ENCODE data around the gene ABHD3.
"Not testable (repeated sequence)": the region's sequence is repeated elsewhere in the genome, so short reads cannot be mapped to it uniquely, and the experiment has no call there.

ABHD3 gene

DNA sequence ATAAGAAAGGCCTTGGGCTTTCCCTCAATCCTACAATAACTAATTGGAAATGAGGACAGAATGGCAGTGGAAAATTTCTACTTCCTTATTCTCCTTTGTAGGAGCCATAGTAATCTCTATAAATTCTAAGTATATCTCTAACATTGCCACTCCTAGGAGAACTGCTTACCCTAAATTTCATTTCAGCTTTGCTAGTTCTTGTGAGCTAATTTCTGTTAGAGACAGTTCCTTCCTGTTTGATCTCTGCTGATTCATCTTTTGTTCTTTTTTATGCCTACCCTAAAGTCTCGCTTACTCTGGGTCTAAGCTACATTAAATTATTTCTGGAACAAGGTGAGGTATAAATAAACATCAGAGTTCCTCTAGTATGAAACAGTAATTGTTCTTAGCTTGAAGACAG is 25.7 kb downstream of the ABHD3 start:
- no peak overlapping the region for H3K27ac Mint-ChIP-seq
- no peaks in the 10 kb centered on the region for H3K27me3 Mint-ChIP-seq (ENCODE audit: low read depth, poor library complexity)
- H3K36me3 Mint-ChIP-seq (ENCODE audit: low read depth), result no peaks in the 10 kb centered on the region
- H3K9me3 Mint-ChIP-seq, result no peaks in the 10 kb centered on the region
- H3K4me1 Mint-ChIP-seq, result peaks cover 9% of the 10 kb centered on the region
- H3K4me3 Mint-ChIP-seq, result no peak overlapping the region
- no peak for DNase-seq
- TF ChIP-seq, protein P1, sequence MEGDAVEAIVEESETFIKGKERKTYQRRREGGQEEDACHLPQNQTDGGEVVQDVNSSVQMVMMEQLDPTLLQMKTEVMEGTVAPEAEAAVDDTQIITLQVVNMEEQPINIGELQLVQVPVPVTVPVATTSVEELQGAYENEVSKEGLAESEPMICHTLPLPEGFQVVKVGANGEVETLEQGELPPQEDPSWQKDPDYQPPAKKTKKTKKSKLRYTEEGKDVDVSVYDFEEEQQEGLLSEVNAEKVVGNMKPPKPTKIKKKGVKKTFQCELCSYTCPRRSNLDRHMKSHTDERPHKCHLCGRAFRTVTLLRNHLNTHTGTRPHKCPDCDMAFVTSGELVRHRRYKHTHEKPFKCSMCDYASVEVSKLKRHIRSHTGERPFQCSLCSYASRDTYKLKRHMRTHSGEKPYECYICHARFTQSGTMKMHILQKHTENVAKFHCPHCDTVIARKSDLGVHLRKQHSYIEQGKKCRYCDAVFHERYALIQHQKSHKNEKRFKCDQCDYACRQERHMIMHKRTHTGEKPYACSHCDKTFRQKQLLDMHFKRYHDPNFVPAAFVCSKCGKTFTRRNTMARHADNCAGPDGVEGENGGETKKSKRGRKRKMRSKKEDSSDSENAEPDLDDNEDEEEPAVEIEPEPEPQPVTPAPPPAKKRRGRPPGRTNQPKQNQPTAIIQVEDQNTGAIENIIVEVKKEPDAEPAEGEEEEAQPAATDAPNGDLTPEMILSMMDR (IDR thresholded peaks at IDR 0.05), result no peak

GRCh38 chr18:21675354-21675753 is 29.2 kb downstream of the ABHD3 start:
- not testable (repeated sequence) for H3K4me1 Mint-ChIP-seq; H3K4me3 Mint-ChIP-seq; H3K36me3 Mint-ChIP-seq (ENCODE audit: low read depth); H3K27me3 Mint-ChIP-seq (ENCODE audit: low read depth, poor library complexity); DNase-seq; H3K9me3 Mint-ChIP-seq; H3K27ac Mint-ChIP-seq

GRCh38 chr18:21672521-21673267 is 31.9 kb downstream of the ABHD3 start:
- Mint-ChIP-seq H3K4me1 (peaks cover 20% of the 10 kb centered on the region), H3K27me3 (ENCODE audit: low read depth, poor library complexity) (no peaks in the 10 kb centered on the region), H3K9me3 (no peaks in the 10 kb centered on the region), H3K27ac (no peak overlapping the region), H3K36me3 (ENCODE audit: low read depth) (no peaks in the 10 kb centered on the region), H3K4me3 (no peak overlapping the region)
- TF ChIP-seq, protein P1 (IDR thresholded peaks at IDR 0.05), result no peak
- DNase-seq, result no peak

- no peak overlapping the region for H3K4me3 Mint-ChIP-seq
- no peaks in the 10 kb centered on the region for H3K9me3 Mint-ChIP-seq
- peaks cover 4% of the 10 kb centered on the region for H3K36me3 Mint-ChIP-seq (ENCODE audit: low read depth)
- peaks cover 18% of the 10 kb centered on the region for H3K4me1 Mint-ChIP-seq
- TF ChIP-seq, protein P1 (IDR thresholded peaks at IDR 0.05), result no peak
- no peaks in the 10 kb centered on the region for H3K27me3 Mint-ChIP-seq (ENCODE audit: low read depth, poor library complexity)
- peak overlapping the region; percentile 9 for H3K27ac Mint-ChIP-seq
- no peak for DNase-seq
These were observed 34.8 kb downstream of the ABHD3 start for GRCh38 chr18:21669736-21670285.

GRCh38 chr18:21664069-21664468 is 40.5 kb downstream of the ABHD3 start:
- no peak overlapping the region for H3K4me3 Mint-ChIP-seq
- H3K27ac Mint-ChIP-seq, result peak overlapping the region; percentile 75
- no peaks in the 10 kb centered on the region for H3K27me3 Mint-ChIP-seq (ENCODE audit: low read depth, poor library complexity)
- H3K9me3 Mint-ChIP-seq, result no peaks in the 10 kb centered on the region
- peaks cover 6% of the 10 kb centered on the region for H3K4me1 Mint-ChIP-seq
- TF ChIP-seq, protein P1 (IDR thresholded peaks at IDR 0.05), result no peak
- DNase-seq, result no peak
- peaks cover 4% of the 10 kb centered on the region for H3K36me3 Mint-ChIP-seq (ENCODE audit: low read depth)

GRCh38 chr18:21663578-21663977 is 41.0 kb downstream of the ABHD3 start:
- H3K4me1 Mint-ChIP-seq, result peaks cover 6% of the 10 kb centered on the region
- TF ChIP-seq, protein P1 (IDR thresholded peaks at IDR 0.05), result no peak
- no peak for DNase-seq
- no peaks in the 10 kb centered on the region for H3K9me3 Mint-ChIP-seq
- H3K36me3 Mint-ChIP-seq (ENCODE audit: low read depth), result peaks cover 4% of the 10 kb centered on the region
- no peak overlapping the region for H3K4me3 Mint-ChIP-seq
- H3K27me3 Mint-ChIP-seq (ENCODE audit: low read depth, poor library complexity), result no peaks in the 10 kb centered on the region
- no peak overlapping the region for H3K27ac Mint-ChIP-seq
